Trophoblast cell (in vitro differentiated cells and primary cell): ENCODE measurements around the gene ICAM4.
"Not testable (repeated sequence)": the region's sequence is repeated elsewhere in the genome, so short reads cannot be mapped to it uniquely, and the experiment has no call there.

Source experiments
- DNase-seq, 2 donors: peaks; one replicate each; pipeline ENCODE4 v3.0.0-alpha.2; 2016
- H2AFZ ChIP-seq: 2 replicates; pipeline ENCODE4 v1.6.1; 2013; ENCODE audit warnings: low read length, moderate library complexity, mild to moderate bottlenecking; ENCODE audit not compliant: insufficient read depth, poor library complexity
- H2AK5ac ChIP-seq: 2 replicates; pipeline ENCODE4 v1.6.1; 2013; ENCODE audit warnings: mild to moderate bottlenecking, low read length
- H2BK120ac ChIP-seq: 2 replicates; pipeline ENCODE4 v1.6.1; 2013; ENCODE audit warnings: low read length, mild to moderate bottlenecking, moderate library complexity; ENCODE audit not compliant: insufficient read depth, poor library complexity
- H2BK12ac ChIP-seq: 2 replicates; pipeline ENCODE4 v1.6.1; 2013; ENCODE audit warnings: mild to moderate bottlenecking, low read length, moderate library complexity
- H2BK5ac ChIP-seq: 2 replicates; pipeline ENCODE4 v1.6.1; 2013; ENCODE audit warnings: low read length, low read depth, moderate library complexity, mild to moderate bottlenecking; ENCODE audit not compliant: poor library complexity
- H3K14ac ChIP-seq: 2 replicates; pipeline ENCODE4 v1.6.1; 2013; ENCODE audit warnings: mild to moderate bottlenecking, low read length
- H3K18ac ChIP-seq: 2 replicates; pipeline ENCODE4 v1.6.1; 2013; ENCODE audit warnings: mild to moderate bottlenecking, low read length
- H3K23ac ChIP-seq: 2 replicates; pipeline ENCODE4 v1.6.1; 2013; ENCODE audit warnings: low read length
- H3K27ac ChIP-seq: 2 replicates; pipeline ENCODE4 v1.5.1; 2013; ENCODE audit warnings: low read depth, mild to moderate bottlenecking, inconsistent platforms, low read length, moderate library complexity
- H3K27me3 ChIP-seq: 2 replicates; pipeline ENCODE4 v1.6.1; 2013; ENCODE audit warnings: inconsistent platforms, mild to moderate bottlenecking, low read length, moderate library complexity; ENCODE audit not compliant: insufficient read depth
- H3K36me3 ChIP-seq, 2 experiments: 1 replicate in 1 of 2; 2 replicates in 1 of 2; pipeline ENCODE4 v1.6.1; 2013; ENCODE audit warnings: low read length in 2 of 2, mild to moderate bottlenecking in 2 of 2, moderate library complexity in 1 of 2; ENCODE audit not compliant: insufficient read depth in 2 of 2, control insufficient read depth in 1 of 2
- H3K4ac ChIP-seq: 2 replicates; pipeline ENCODE4 v1.6.1; 2013; ENCODE audit warnings: low read depth, mild to moderate bottlenecking, low read length, moderate library complexity
- H3K4me1 ChIP-seq, 2 experiments: 1 replicate in 1 of 2; 2 replicates in 1 of 2; pipeline ENCODE4 v1.6.1; 2013; ENCODE audit warnings: low read length in 2 of 2, mild to moderate bottlenecking in 2 of 2, moderate library complexity in 1 of 2; ENCODE audit not compliant: insufficient read depth in 2 of 2, control insufficient read depth in 1 of 2
- H3K4me2 ChIP-seq: 2 replicates; pipeline ENCODE4 v1.6.1; 2013; ENCODE audit warnings: inconsistent platforms, mild to moderate bottlenecking, low read length, moderate library complexity
- H3K4me3 ChIP-seq: 2 replicates; pipeline ENCODE4 v1.5.1; 2013; ENCODE audit warnings: mild to moderate bottlenecking, low read depth, low read length, inconsistent platforms
- H3K79me1 ChIP-seq: one replicate; pipeline ENCODE4 v1.6.1; 2013; ENCODE audit warnings: low read length
- H3K79me2 ChIP-seq: 2 replicates; pipeline ENCODE4 v1.6.1; 2013; ENCODE audit warnings: low read length, mild to moderate bottlenecking; ENCODE audit not compliant: control insufficient read depth, insufficient read depth, poor library complexity
- H3K9ac ChIP-seq: 2 replicates; pipeline ENCODE4 v1.6.1; 2013; ENCODE audit warnings: mild to moderate bottlenecking, low read length
- H3K9me3 ChIP-seq: 2 replicates; pipeline ENCODE4 v1.6.1; 2013; ENCODE audit warnings: low read depth, mild to moderate bottlenecking, control low read depth, inconsistent platforms, low read length; ENCODE audit not compliant: insufficient read depth
- H4K12ac ChIP-seq: 2 replicates; pipeline ENCODE4 v1.6.1; 2013; ENCODE audit warnings: low read depth, mild to moderate bottlenecking, low read length, moderate library complexity
- H4K8ac ChIP-seq: 2 replicates; pipeline ENCODE4 v1.6.1; 2013; ENCODE audit warnings: low read depth, mild to moderate bottlenecking, low read length, moderate library complexity
- H4K91ac ChIP-seq: one replicate; pipeline ENCODE4 v1.6.1; 2013; ENCODE audit warnings: low read depth, mild to moderate bottlenecking, low read length, moderate library complexity
- WGBS: extraction: QIAGEN DNeasy Blood & Tissue Kit; methylation state at CpG from one replicate; pipeline ENCODE4 v1.1.7; 2013; ENCODE audit warnings: missing lambda C conversion rate; ENCODE audit not compliant: insufficient read length, insufficient coverage; ENCODE audit errors: extremely low coverage; 5-methylcytosine and 5-hydroxymethylcytosine counted together

ICAM4 gene

GRCh38 chr19:10277795-10278589, 8.8 kb upstream of the ICAM4 start:
- Histone ChIP-seq H3K9me3 (no peaks in the 10 kb centered on the region), H3K27me3 (no peaks in the 10 kb centered on the region), H2BK12ac (no peak overlapping the region), H3K23ac (no peak overlapping the region), H2BK5ac (no peak overlapping the region), H2BK120ac (no peak overlapping the region), H3K36me3 (no peaks in the 10 kb centered on the region), H2AK5ac (no peak overlapping the region), H3K4me2 (no peak overlapping the region), H3K4me1 (no peaks in the 10 kb centered on the region), H3K79me2 (no peaks in the 10 kb centered on the region), H4K91ac (no peak overlapping the region), H3K4ac (no peak overlapping the region), H4K12ac (no peak overlapping the region), H3K14ac (no peak overlapping the region), H3K79me1 (no peaks in the 10 kb centered on the region), H2AFZ (no peak overlapping the region), H3K9ac (no peak overlapping the region), H3K4me3 (no peak overlapping the region), H4K8ac (no peak overlapping the region), H3K27ac (no peak overlapping the region), H3K18ac (no peak overlapping the region)
- no peak for DNase-seq
- WGBS: no CpG with 5 or more reads among the region's 9 CpGs

- no peak for DNase-seq
- Histone ChIP-seq H2BK12ac (no peak overlapping the region), H3K79me1 (no peaks in the 10 kb centered on the region), H4K8ac (no peak overlapping the region), H2AFZ (no peak overlapping the region), H2BK120ac (no peak overlapping the region), H3K23ac (no peak overlapping the region), H3K4me2 (no peak overlapping the region), H4K91ac (no peak overlapping the region), H3K9me3 (peaks cover 2% of the 10 kb centered on the region), H3K9ac (no peak overlapping the region), H4K12ac (no peak overlapping the region), H3K14ac (no peak overlapping the region), H3K18ac (no peak overlapping the region), H3K27ac (no peak overlapping the region), H2AK5ac (no peak overlapping the region), H3K79me2 (no peaks in the 10 kb centered on the region), H3K4me1 (no peaks in the 10 kb centered on the region), H3K4me3 (no peak overlapping the region), H3K36me3 (no peaks in the 10 kb centered on the region), H3K27me3 (no peaks in the 10 kb centered on the region), H2BK5ac (no peak overlapping the region), H3K4ac (no peak overlapping the region)
- no CpG with 5 or more reads among the region's 1 CpG for WGBS
Observed at GRCh38 chr19:10278935-10279334, 7.8 kb upstream of the ICAM4 start.

GRCh38 chr19:10279737-10280442, 6.9 kb upstream of the ICAM4 start:
- no CpG with 5 or more reads among the region's 5 CpGs for WGBS
- no peaks in the 10 kb centered on the region for H3K79me2 ChIP-seq
- H3K27ac ChIP-seq: no peak overlapping the region
- no peak overlapping the region for H3K9ac ChIP-seq
- H3K4me3 ChIP-seq: no peak overlapping the region
- no peak overlapping the region for H2BK5ac ChIP-seq
- H3K27me3 ChIP-seq: no peaks in the 10 kb centered on the region
- no peak overlapping the region for H2AK5ac ChIP-seq
- no peak overlapping the region for H2AFZ ChIP-seq
- H2BK120ac ChIP-seq: no peak overlapping the region
- H3K23ac ChIP-seq: peak overlapping the region; percentile 40
- no peaks in the 10 kb centered on the region for H3K79me1 ChIP-seq
- H3K14ac ChIP-seq: no peak overlapping the region
- no peak overlapping the region for H2BK12ac ChIP-seq
- H3K18ac ChIP-seq: no peak overlapping the region
- H3K4ac ChIP-seq: no peak overlapping the region
- H4K91ac ChIP-seq: no peak overlapping the region
- H4K12ac ChIP-seq: no peak overlapping the region
- no peak for DNase-seq
- H3K36me3 ChIP-seq: no peaks in the 10 kb centered on the region
- H3K9me3 ChIP-seq: peaks cover 2% of the 10 kb centered on the region
- H3K4me2 ChIP-seq: no peak overlapping the region
- H4K8ac ChIP-seq: no peak overlapping the region
- H3K4me1 ChIP-seq: no peaks in the 10 kb centered on the region

GRCh38 chr19:10282043-10282442, 4.7 kb upstream of the ICAM4 start:
- H3K9ac ChIP-seq, H4K91ac ChIP-seq, H3K18ac ChIP-seq, H3K4me3 ChIP-seq, H3K23ac ChIP-seq, H4K12ac ChIP-seq, DNase-seq, H3K79me2 ChIP-seq, H3K36me3 ChIP-seq, H4K8ac ChIP-seq, H2BK5ac ChIP-seq, H3K79me1 ChIP-seq, H3K4ac ChIP-seq, H3K27ac ChIP-seq, H2AFZ ChIP-seq, H2BK12ac ChIP-seq, H3K9me3 ChIP-seq, H2AK5ac ChIP-seq, H3K4me1 ChIP-seq, H2BK120ac ChIP-seq, H3K14ac ChIP-seq, H3K27me3 ChIP-seq, H3K4me2 ChIP-seq: not testable (repeated sequence)
- no CpG with 5 or more reads among the region's 5 CpGs for whole genome bisulfite sequencing
